ENCODE data around the gene DRGX.
A peak's percentile ranks its signal among the peaks of the same experiment; 100 is the strongest.

The DRGX gene

DNA sequence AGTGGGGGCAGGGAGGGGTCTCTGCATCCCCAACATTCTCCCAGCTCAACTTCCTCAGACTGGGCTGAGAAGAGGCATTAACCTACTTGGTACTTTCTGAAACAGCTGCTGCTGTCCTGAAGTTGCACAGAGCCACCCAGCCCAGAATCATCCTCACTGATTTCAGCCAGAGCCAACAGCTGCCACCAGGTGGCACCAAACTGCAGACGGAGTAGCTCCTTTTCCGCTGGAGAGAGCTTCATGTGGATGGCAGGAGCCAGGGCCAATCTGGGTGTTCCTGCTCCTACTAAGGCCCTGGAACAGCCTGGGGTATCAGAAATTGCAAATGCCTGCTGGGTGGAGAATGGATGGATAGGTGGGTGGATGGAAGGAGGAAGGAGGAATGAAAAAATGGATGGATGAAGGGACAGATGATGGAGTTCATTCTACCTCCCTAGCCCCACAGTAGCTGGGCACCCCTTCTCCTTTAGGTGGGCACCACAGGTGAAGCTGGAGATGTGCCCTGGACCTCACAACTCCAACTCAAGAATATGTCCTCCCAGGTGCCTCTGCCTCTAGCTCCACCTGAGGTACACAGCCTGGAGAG lies 11.8 kb upstream of the DRGX start:
- DNase-seq: peak; percentile 79 to 88 (median 87)

DNA sequence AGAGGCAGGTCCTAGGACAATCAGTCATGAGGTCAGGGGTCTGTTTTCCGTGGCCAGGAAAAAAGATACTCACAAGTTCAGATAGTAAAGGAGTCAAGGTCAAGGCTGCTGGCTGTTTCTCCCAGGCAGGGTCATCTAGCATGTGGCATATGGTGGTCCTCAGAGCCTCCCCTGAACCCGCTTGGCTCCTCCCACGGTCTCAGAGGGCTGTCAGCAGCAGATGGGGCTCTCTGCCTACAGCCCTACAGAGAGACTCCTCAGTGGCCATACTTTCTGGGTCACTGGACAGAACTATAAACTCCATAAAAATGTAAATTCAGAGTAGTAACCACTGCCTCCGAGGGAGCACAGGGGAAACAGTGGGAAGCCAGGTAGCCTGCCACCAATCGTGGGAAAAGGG lies 11.3 kb upstream of the DRGX start:
- no peak for DNase-seq

DNA sequence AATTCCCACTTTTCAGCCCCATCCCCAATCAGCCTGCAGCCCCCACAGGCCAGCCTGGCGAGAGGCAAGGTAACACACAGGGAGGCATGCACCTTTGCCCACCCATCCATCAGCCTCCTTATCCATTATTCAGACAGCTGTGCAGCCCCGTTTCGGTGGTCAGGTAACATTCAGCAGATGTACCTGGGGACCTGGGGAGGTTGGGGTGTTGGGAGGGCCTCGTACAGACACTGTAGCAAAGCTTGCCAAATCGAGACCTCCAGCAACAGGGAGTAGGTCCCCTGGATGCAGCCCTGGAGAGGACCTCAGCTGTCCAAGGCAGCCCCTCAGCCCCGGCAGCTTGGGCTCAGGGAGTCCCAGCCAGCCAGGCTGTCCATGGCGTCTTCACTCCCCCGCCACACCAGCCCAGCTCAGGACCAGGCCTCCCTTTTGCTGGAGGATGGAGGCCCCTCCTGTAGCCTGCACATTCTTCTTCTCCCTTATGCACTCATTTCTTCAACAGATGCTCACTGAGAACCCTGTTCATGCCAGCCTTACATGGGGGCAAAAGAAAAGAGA lies 8.5 kb upstream of the DRGX start:
- DNase-seq: no peak

DNA sequence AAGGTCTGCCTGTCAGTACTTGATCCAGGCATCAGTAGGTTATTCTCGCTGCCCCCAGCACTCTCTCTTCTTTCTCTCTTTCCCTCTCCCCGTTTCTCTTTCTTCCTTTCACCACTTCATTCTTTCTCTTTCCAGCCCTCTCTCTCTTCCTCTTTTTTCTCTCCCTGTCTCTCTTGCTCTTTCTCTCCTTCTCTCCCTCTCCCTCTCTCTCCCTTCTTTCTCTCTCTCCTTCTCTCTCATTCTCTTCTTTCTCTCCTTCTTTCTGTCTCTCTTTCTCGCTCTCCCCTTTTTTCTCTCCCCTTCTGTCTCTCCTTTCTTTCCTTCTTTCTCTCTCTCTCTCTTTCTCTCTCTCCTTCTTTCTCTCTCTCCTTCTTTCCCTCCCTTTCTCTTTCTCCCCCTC lies 7.5 kb upstream of the DRGX start:
- DNase-seq: no peak

DNA sequence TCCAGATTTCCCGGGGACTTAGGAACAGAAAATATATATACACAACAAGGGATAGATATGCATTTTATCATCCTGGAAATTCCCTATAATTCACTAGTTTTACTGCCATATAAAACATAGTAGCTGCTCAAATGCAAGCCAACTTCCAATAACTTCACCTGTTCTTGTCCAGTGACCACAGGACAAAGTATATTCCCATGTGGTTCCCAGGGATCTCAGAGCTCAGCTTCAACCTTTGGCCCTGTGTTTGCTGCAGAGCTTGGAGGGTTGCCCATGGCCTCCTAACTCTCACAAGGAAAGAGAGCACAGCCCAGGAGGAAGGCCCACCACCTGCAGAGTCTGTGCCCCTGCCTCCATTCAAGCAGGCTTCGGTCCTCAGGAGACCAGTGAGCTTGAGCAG lies 4.5 kb upstream of the DRGX start:
- DNase-seq: no peak

DNA sequence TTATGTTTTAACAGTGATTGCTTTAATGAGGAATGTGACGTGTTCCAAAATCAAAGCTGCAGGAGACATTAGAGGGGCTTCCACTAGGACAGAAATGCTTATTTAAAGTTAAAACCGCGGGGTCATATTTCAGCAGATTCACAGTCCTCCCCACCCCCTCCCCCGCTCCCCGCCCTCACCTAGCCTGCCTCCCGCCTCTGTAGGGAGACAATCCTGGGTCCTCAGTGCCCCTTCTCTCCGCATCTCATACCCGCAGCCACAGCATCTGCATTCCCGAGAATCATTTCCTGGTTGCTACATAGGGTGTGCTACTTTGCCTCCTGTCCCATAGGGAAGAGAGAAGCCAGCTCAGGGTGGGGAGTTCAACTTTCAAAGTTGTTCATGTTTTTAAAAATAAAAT lies 3.1 kb upstream of the DRGX start:
- no peak for DNase-seq

DNA sequence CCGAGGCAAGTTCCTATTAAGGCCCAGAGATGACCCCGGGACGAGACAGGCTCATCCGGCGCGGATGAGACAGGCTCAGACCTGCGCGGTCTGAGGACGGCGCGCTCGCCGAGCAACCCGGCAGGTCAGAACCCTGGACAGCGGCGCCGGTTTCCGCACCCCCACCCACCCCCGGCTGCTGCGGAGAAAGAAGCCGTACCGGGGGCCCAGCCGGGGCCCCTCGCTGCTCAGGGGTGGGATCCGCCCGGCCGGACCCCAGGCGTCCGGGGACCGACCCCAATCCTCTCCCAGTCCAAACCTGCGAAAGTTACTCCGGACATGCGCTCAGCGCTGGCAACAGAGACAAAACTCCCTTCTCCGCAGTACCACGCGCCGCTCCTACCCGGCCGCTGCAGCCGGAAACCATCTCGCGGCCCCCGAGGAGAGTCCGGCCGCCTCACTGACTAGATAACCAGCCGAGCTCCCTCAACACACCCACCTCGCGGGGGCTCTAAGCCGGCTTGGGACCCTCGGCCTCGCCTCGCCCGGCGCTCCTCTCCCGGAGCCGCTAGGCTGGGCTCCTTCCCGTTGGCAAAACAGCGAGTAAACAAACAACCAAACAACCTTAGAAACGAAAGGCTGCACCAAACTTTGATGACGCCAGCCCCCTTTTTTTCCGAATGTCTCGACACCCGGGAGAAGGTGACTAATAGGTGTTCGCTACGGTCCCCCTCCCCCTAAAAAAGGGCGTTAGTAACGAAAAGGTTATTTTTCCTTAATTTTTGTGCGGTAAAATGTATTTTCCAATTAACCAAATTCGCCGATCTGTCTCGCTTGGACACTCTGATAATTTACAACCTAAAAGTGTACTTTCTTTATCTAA lies 2.3 kb upstream of the DRGX start:
- peak; percentile 57 to 87 (median 78) for DNase-seq

DNA sequence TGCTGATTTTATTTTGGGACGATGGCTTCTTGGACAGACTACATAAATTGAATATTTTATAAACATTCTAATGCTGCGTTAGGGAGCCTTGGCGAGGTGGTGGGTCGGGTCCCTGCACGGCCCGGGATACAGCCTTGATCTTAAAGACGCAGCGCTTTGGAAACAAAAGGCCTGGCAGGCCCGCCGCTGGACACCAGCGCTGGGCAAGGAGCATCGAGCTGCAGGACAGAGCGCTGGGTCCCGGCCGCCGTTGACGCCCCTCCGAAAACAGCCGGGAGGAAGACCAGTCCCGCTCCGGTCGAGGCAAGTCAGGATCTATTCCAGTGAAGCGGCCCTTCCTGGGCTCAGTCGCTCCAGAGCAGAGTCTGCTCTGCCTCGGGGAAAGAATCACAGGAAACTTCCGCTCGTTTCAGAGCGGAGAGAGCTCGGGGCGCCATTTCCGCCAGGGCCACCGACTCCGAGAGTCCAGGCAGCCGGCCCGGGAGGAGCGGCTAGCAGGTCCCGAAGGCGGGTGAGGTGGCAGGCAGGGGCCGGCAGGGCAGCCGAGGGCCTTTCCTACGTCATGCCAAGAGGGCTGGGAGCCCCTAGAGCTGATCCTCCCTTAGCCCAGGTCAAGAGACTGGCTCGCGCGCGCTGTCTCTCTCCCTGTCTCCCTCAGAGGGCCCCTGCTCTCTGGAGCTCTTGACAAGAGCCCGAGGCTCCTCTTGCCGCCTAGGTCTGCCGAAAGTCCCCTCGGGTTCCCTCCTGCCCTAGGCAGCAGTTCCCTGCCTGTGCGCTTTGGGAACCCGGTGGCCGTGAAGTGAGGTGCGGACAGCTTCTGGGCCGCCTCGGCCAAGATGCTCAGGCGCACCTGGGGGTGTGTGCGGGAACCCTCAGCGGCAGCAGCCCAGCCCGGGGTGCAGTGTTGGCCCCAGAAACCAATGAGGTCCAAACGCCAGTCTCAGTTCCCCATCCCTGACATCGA lies 1.4 kb upstream of the DRGX start:
- no peak for DNase-seq

DNA sequence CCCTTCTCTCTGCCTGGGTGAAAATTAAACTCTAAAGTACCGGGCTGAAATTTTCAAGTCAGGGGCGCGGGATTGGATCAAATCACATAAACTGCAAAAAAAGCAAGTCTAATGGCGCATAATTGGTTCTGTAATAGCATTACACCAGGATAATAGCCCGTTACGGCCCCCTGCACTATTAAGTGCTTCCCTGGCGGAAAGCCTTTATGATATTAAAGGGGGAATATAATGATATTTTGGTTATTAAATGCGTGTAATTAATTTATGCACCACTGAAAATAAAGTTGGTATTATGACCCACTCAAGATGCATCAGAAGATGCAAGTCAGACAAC lies 744 bp upstream of the DRGX start:
- DNase-seq: no peak

DNA sequence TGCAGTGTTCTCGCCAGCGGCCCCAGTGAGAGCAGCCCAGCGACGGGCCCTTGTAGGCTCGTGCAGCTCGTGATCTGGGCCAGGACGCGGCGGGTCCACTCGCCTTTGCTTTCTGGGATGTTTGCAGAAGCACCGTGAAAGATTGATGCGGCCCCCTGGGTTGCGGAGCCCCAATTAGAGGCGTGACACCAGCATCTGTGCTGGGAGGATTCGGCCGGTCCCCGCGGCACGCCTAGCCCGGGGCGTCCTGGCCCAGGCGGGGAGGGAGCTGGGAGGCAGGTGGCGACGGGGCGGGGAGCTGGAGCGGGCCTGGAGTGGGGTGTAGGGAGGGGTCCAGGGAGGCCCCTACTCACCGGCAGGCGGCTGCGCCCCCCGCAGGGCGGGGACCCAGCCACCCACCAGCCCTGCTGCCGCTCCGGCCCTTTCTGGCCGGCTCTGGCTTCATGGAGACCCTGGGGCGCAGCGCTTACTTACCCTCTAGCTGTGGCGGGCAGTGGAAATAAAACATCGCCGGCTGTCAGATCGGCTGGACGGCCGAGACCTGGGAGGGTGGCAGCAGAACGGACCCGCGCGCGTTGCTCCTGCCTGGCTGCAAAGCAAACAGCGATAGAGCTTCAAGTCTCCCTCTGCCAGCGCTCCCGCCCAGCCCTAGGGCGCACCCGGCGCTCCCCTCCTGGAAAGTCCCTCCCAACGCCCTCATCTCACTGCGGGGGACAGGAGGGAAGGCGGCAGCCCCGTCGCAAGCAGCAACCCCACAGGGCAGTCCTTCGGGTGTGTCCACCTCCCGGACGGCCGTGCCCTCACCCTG lies 752 bp downstream of the DRGX start:
- peak in 2 of 3 donors; percentile 22 to 53 for DNase-seq

DNA sequence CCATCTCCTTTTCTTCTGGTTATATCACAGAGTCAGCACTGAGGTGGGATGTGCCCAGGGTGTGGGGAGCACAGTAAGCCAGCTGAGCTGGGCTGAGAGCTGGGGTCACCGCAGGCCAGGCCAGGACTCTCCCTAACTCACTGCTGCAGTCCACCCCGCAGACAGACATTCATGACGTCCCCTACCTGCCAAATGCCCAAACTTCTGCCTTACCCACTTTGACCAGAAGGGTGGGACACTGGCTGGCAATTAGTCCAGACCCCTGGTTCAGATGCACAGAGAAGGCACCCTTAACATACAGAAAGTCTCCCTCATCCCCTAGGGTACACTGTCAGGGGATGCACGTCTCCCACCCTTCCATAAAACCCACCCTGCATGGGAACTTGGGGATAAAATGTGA lies 2.1 kb downstream of the DRGX start:
- DNase-seq: no peak

DNA sequence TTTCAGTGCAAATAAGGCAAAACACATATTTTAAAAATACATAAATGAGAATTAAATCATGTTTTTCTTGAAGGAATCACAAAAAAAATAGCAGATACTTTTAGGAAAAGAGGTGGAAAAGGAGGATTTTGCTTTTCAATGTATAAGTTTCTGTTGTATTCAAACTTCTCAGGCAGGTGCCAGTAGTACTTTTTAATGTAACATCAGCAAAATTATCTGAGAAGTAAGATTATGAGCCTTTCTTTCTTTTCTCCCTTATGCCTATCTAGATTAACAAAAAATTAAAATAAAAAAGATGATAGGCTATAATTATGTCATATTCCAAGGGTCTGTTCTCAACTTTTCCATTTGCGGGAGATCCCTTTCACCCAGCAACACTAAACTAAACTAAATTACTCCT lies 2.6 kb downstream of the DRGX start:
- DNase-seq: no peak

DNA sequence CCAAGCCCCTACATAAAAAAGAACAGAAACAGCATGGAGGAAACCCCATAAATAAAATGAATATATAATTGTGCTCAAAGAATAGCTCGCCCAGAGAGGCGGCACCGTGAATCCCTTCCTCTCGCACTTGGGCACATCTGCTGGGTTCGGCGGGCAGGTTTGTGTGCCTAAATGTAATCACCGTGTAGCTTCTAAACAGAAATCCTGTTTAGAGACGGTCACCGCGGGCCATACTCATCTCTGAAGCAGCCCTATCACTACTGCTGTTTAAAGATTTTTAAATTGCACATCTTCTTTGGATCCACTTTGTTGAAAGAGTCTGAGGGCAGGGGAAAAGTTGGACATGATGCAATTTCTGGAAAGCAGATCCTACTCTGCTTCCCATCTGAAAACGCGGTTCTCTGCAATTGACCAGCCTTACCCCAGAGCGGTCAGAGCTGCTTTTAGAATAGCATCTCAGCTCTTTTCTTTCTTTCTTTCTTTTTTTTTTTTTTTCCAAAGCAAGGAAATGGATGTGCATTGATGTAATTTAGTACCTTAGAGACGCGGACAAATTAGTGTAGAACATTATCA lies 6.4 kb downstream of the DRGX start:
- DNase-seq: no peak

DNA sequence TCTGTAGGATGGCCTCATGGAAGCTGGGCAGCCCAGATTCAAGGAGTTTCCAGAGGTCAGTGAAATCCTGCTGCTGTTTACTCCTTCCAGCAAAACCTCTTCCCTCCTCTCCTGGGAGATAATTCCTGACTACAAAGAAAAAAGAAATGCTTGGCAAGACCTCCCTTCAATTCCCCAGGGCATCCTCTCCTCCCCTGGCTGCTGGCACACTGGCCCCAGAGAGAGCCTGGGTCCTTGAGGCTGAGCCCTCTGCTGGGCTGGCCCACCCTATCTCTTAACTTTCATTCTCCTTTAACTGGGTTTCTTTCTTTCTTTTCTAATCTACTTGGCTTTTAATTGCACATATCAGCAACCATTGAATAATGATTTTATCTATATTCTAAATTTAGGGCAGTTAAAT lies 7.7 kb downstream of the DRGX start:
- no peak for DNase-seq

DNA sequence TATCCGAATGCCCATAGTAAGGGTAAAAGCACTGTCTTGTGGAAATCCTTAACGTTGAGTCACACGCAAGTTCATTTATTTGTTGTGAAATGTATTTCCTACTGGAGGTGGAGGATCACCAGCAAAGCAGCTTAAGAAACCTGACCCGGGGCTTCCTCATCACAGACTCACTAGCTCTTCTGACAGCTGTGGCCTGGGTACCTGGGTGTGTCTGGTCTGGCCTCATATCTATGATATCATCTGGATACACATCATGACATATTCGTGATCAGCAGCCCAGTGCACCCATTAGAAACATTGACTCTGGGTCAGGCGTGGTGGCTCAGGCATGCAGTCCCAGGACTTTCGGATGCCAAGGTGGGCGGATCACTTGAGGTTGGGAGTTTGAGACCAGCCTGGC lies 8.8 kb downstream of the DRGX start:
- peak; percentile 54 to 69 (median 59) for DNase-seq

DNA sequence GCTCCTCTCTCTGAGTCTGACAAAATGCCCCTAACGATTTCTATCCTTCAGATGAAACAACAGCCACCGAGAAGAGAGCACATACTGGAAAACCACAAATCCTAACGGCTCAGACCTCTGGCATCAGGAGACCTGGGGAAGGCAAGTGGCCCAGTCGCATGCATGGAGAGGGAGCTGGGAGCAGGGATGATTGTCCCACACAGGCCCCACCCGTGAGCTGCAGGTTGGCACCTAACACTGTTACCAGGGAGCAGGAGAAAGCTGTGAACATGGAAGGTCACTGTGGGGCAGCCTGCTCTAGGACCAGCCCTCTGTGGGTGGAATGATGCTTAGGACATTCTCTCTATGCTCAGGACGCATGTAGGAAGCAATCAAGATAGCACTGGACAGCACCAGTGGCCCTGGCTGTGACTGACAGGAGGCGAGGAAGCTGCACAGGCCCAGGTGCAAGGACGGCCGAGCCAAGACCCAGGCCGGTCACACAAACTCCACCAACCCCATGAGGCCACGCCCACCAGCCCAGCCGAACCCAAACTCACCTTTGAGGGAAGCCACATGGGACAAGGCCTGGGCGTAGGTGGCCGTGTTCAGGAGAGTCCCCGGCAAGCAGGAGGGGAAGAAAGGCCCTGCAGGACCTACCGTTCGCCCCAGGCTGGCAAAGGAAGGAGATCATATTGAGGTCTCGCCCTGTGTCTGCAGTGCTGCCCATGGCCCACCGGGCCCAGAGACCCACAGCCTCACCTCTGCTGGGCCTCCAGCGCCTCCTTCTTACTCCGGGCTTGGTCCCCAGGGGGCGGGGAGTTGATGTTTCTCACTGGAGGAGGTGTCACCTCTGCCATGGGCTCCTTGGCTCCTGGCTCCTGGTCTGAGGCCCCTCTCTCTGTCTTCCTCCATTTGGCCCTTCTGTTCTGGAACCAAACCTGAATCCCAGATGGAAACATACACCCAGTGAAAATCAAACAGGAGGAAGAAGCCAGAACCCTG lies 9.7 kb downstream of the DRGX start:
- no peak for DNase-seq

DNA sequence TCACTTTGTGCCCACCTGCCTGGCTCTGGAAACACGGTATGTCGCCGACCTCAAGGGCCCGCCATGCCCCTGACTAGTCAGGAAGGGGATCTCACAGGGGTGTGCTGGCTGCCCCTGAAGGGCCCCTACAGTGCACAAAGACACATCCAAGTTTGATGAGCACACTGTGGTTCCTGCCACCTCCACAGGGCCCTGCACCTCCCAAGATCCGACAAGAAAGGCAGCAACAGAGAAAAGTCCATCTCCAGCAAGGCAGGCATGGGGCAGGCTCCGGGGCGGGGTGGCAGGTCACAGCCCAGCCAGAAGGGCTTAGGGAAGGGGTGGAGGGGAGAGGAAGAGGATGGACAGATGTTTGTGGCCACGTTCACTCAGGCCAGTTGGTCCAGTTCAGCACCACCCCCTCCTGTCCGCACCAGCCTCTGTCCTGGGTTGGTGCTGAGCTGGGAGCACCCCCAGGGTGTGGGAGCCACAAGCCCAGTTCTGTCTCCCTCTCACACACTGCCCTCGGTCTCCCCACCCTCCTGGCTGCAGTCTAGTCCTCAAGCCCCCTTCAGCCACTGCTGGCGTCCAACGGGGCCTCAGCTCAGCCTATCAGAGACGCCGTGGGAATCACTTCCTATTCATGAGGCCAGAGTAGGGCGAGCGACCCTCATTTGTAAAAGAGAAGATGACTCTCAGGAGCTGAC lies 11.5 kb downstream of the DRGX start:
- DNase-seq: no peak

DNA sequence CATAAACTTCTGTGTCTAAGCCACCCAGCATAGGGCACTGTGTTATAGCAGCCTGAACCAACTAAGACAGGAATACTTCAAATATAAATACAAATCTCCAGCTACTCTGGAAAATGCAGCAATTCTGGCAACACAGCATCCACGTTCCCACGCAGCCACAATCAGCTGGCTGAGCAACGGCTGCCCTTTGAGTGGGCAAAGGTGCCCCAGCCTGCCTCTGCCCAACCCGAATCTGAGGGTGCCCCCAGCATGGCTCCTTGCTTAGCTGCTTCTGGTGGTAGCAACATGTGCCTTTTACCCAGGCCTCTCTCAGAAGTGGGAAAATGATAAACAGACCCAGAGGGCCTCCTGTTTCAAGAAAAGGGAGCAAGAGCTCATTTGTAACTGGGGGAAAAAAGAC lies 12.0 kb downstream of the DRGX start:
- DNase-seq: no peak

DNA sequence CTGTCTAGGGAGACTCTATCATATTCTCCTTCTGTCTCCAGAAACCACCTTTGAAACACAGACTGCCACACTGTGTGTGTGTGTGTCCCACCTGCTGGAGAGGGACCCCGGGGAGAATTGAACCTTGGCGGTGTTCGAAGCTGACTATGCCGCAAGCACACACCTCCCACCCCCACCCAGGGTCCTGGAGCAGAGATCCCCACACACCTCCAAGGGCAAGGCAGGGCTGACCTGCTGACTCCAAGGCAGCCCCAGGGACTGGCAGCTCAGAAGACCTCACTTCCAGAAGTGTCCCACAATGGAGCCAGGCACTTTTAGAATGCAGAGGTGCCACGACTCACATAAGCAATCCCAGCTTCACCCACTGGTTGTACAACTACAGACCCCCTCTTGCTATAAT lies 13.1 kb downstream of the DRGX start:
- DNase-seq: no peak

DNA sequence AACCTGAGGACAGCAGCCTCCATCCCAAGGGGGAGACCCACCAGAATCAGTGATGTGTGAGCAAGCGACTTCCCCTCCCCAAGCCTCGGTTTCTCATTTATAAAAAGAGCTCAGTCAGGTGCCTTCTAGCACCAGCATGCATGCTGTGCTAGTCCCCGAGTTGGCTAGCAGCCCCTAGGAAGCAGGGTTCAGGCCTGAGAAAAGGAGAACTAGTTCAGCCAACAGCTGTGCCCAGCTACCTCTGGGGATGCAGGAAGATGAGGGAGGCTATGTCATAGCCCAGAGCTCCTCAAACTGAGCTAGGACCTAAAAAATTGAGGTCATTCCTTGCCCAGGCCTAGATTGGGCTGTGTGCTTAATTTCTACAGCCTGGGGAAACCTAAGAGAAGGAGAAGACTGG lies 13.7 kb downstream of the DRGX start:
- DNase-seq: no peak

All from suppressor macrophage treated with lipopolysaccharide for 1 hour (primary cell).